ENCODE measurements around the gene ANKRD27.

Gene ANKRD27

GRCh38 chr19:32563761-32564160 lies 111.2 kb downstream of the ANKRD27 start:
- ChIA-PET CTCF (interaction anchor here (1.3 kb wide), 1 partner anchor 339 kb away, joined by 5 read pairs; no protein-coding TSS in a partner anchor), POLR2A (no interaction called here)
- no peaks in the 10 kb centered on the region; a peak in 1 of 3 replicates for H3K36me3 ChIP-seq (ENCODE audit: control insufficient read depth in 2 of 2, insufficient read depth in 1 of 2, low read length in 2 of 2)
- H3K4me1 ChIP-seq (ENCODE audit: control insufficient read depth, insufficient read depth, low read length): no peaks in the 10 kb centered on the region
- no peak overlapping the region for H3K27ac ChIP-seq (ENCODE audit: extremely low read depth, low read depth, low read length)
- TF ChIP-seq ZNF184 (tag by site-specific recombination; IDR thresholded peaks at IDR 0.05) (no peak), MEIS1 (CRISPR knock-in tag; IDR thresholded peaks at IDR 0.05; ENCODE audit: borderline replicate concordance) (no peak), ZNF747 (tag by site-specific recombination; IDR thresholded peaks at IDR 0.05) (no peak), ZNF133 (tag by site-specific recombination; IDR thresholded peaks at IDR 0.05) (no peak), ZBTB7A (tag by site-specific recombination; IDR thresholded peaks at IDR 0.05; ENCODE audit: low read depth) (no peak), ZNF10 (tag by site-specific recombination; IDR thresholded peaks at IDR 0.05) (no peak), KLF8 (tag by site-specific recombination; IDR thresholded peaks at IDR 0.05) (no peak), ZNF837 (tag by site-specific recombination; IDR thresholded peaks at IDR 0.05) (no peak), ZNF394 (tag by site-specific recombination; IDR thresholded peaks at IDR 0.05; ENCODE audit: borderline replicate concordance) (no peak), SETDB1 (IDR thresholded peaks at IDR 0.05; ENCODE audit: insufficient read length, low read length) (no peak), ZNF558 (tag by site-specific recombination; IDR thresholded peaks at IDR 0.05) (no peak), ZNF707 (tag by site-specific recombination; IDR thresholded peaks at IDR 0.05) (no peak), ZSCAN16 (tag by site-specific recombination; IDR thresholded peaks at IDR 0.05) (no peak), ZNF391 (tag by site-specific recombination; IDR thresholded peaks at IDR 0.05; ENCODE audit: borderline replicate concordance, low read depth) (no peak), ZNF621 (tag by site-specific recombination; IDR thresholded peaks at IDR 0.05) (no peak)
- TF ChIP-seq, protein P1, sequence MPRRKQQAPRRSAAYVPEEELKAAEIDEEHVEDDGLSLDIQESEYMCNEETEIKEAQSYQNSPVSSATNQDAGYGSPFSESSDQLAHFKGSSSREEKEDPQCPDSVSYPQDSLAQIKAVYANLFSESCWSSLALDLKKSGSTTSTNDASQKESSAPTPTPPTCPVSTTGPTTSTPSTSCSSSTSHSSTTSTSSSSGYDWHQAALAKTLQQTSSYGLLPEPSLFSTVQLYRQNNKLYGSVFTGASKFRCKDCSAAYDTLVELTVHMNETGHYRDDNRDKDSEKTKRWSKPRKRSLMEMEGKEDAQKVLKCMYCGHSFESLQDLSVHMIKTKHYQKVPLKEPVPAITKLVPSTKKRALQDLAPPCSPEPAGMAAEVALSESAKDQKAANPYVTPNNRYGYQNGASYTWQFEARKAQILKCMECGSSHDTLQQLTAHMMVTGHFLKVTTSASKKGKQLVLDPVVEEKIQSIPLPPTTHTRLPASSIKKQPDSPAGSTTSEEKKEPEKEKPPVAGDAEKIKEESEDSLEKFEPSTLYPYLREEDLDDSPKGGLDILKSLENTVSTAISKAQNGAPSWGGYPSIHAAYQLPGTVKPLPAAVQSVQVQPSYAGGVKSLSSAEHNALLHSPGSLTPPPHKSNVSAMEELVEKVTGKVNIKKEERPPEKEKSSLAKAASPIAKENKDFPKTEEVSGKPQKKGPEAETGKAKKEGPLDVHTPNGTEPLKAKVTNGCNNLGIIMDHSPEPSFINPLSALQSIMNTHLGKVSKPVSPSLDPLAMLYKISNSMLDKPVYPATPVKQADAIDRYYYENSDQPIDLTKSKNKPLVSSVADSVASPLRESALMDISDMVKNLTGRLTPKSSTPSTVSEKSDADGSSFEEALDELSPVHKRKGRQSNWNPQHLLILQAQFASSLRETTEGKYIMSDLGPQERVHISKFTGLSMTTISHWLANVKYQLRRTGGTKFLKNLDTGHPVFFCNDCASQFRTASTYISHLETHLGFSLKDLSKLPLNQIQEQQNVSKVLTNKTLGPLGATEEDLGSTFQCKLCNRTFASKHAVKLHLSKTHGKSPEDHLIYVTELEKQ (tag by site-specific recombination; IDR thresholded peaks at IDR 0.05; ENCODE audit: borderline replicate concordance): no peak
- TF ChIP-seq, protein P2, sequence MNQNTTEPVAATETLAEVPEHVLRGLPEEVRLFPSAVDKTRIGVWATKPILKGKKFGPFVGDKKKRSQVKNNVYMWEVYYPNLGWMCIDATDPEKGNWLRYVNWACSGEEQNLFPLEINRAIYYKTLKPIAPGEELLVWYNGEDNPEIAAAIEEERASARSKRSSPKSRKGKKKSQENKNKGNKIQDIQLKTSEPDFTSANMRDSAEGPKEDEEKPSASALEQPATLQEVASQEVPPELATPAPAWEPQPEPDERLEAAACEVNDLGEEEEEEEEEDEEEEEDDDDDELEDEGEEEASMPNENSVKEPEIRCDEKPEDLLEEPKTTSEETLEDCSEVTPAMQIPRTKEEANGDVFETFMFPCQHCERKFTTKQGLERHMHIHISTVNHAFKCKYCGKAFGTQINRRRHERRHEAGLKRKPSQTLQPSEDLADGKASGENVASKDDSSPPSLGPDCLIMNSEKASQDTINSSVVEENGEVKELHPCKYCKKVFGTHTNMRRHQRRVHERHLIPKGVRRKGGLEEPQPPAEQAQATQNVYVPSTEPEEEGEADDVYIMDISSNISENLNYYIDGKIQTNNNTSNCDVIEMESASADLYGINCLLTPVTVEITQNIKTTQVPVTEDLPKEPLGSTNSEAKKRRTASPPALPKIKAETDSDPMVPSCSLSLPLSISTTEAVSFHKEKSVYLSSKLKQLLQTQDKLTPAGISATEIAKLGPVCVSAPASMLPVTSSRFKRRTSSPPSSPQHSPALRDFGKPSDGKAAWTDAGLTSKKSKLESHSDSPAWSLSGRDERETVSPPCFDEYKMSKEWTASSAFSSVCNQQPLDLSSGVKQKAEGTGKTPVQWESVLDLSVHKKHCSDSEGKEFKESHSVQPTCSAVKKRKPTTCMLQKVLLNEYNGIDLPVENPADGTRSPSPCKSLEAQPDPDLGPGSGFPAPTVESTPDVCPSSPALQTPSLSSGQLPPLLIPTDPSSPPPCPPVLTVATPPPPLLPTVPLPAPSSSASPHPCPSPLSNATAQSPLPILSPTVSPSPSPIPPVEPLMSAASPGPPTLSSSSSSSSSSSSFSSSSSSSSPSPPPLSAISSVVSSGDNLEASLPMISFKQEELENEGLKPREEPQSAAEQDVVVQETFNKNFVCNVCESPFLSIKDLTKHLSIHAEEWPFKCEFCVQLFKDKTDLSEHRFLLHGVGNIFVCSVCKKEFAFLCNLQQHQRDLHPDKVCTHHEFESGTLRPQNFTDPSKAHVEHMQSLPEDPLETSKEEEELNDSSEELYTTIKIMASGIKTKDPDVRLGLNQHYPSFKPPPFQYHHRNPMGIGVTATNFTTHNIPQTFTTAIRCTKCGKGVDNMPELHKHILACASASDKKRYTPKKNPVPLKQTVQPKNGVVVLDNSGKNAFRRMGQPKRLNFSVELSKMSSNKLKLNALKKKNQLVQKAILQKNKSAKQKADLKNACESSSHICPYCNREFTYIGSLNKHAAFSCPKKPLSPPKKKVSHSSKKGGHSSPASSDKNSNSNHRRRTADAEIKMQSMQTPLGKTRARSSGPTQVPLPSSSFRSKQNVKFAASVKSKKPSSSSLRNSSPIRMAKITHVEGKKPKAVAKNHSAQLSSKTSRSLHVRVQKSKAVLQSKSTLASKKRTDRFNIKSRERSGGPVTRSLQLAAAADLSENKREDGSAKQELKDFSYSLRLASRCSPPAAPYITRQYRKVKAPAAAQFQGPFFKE (tag by site-specific recombination; IDR thresholded peaks at IDR 0.05; ENCODE audit: borderline replicate concordance): no peak
- TF ChIP-seq, protein P3, sequence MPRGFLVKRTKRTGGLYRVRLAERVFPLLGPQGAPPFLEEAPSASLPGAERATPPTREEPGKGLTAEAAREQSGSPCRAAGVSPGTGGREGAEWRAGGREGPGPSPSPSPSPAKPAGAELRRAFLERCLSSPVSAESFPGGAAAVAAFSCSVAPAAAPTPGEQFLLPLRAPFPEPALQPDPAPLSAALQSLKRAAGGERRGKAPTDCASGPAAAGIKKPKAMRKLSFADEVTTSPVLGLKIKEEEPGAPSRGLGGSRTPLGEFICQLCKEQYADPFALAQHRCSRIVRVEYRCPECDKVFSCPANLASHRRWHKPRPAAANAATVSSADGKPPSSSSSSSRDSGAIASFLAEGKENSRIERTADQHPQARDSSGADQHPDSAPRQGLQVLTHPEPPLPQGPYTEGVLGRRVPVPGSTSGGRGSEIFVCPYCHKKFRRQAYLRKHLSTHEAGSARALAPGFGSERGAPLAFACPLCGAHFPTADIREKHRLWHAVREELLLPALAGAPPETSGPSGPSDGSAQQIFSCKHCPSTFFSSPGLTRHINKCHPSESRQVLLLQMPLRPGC (tag by site-specific recombination; IDR thresholded peaks at IDR 0.05): no peak
- no peak overlapping the region for H3K4me3 ChIP-seq (ENCODE audit: low read depth, low read length)
- H3K9me3 ChIP-seq (ENCODE audit: control insufficient read depth, insufficient read depth, low read depth, low read length): no peaks in the 10 kb centered on the region

All from HEK293 (cell line).